Measurements from ENCODE around the gene TRDMT1.

The TRDMT1 gene, protein sequence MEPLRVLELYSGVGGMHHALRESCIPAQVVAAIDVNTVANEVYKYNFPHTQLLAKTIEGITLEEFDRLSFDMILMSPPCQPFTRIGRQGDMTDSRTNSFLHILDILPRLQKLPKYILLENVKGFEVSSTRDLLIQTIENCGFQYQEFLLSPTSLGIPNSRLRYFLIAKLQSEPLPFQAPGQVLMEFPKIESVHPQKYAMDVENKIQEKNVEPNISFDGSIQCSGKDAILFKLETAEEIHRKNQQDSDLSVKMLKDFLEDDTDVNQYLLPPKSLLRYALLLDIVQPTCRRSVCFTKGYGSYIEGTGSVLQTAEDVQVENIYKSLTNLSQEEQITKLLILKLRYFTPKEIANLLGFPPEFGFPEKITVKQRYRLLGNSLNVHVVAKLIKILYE

DNA sequence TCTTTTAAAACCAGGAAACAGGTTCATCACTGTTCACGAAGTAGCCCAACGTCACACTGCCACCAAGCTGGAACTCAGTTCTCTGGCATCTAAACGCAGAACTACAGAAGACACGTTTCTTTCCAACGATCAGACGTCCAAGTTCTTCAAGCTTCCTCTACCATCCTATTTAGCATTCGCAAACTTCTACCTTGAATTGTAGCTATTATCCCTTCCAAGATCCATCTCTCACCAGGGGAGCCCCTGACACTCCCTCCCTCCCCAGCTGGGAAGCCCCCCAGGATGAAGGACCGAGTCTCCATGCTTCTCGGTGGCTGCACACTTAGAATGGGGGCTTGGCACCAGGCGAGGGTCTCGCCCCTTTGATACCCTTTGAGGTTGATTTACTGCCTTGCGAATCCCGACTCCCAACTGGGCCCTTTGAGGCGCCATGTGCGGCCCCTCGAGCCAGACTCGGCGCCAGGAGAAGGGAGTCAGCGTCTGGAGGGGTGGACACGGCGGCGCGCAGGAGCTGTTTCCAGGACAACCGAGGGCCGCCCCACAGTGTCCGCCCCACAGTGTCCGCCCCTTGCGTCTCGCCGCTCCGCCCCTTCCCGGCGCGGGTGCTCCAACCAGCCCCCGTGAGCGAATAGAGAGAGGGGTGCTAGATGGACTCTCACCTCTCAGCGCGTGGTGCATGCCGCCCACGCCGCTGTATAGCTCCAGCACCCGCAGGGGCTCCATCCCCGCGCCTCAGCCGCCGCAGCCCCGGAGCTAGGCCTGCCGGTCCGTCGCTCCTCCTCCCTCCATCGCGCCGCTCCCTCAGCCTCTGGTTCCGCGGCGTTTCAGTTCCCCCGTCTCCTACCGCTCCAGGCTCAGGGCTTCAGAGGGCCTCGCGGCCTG lies at the start of gene TRDMT1:
TRDMT1 (minus strand) TSS at position 761 of the 882 bp plus-strand sequence; CDS start at position 723, 38 bp downstream.
- peak; percentile 78 to 93 for DNase-seq (ENCODE audit: low read depth in 1 of 2, low spot score in 1 of 2)
- TF ChIP-seq JUND (IDR thresholded peaks at IDR 0.05; ENCODE audit: low read depth): no peak
- in situ Hi-C loops (cut with HindIII; ENCODE audit: low pct_unique_long_range_greater_than_20kb, low sequenced_read_pairs): no loop called here

DNA sequence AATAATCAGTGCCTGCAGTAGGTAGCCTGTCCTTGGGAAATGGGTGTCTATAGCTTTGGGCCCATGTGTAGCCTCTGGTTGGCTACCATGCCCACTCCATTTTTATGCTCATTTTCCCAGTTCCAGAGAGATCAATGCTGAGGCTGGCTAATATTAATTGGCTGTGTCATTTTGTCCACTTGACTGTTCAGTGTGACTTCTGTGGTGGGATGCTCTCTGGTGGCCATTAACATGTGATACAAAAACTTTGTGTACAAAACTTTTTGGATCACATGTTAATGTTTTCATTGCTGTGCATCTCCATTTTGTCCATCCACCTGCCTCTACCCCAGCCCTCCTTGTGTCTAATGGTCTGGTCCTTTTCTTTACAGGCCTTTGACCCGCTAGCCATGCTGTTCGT lies 49.3 kb upstream of the TRDMT1 start:
- in situ Hi-C loops (cut with HindIII; ENCODE audit: low pct_unique_long_range_greater_than_20kb, low sequenced_read_pairs): no loop called here
- DNase-seq (ENCODE audit: low read depth in 1 of 2, low spot score in 1 of 2): no peak
- no peak for TF ChIP-seq JUND (IDR thresholded peaks at IDR 0.05; ENCODE audit: low read depth)

DNA sequence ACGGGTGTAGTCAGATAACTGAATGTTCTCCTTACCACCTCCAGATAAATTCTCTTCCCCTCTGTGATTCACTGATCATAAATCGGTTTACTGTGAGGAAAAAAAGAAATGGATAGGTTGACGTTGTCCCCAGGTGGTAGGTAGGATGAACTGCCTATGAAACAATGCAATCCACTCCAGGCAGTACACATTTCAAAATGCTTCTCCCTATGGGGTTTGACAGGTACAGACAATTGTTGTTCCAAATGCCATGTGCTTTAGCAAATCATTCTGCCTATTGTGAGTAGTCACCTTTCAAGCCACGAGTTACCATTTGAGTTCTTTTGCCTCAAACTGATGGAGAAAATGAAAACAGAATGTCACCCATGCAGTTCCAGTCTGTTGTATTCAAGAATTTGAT lies 48.3 kb upstream of the TRDMT1 start:
- in situ Hi-C loops (cut with HindIII; ENCODE audit: low pct_unique_long_range_greater_than_20kb, low sequenced_read_pairs): no loop called here
- TF ChIP-seq JUND (IDR thresholded peaks at IDR 0.05; ENCODE audit: low read depth): no peak
- peak in 1 of 2 experiments; percentile 42 for DNase-seq (ENCODE audit: low read depth in 1 of 2, low spot score in 1 of 2)

DNA sequence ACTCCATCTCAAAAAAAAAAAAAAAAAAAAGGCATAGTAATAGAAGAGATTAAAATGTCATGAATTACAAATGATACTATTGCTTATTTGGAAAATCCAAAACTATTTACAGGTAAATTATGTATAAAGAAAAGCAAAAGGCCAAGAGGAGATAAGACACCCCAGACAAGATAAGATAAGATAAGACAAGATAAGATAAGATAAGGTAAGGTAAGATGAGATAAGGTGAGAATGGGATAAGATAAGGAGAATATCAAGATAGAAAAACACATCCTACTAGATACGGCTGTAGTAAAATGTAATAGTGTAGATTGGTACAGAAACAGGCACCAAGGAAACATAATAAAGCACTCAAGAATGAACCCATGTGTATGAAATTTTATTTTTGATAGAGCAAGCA lies 47.5 kb upstream of the TRDMT1 start:
- no peak for TF ChIP-seq JUND (IDR thresholded peaks at IDR 0.05; ENCODE audit: low read depth)
- DNase-seq (ENCODE audit: low read depth in 1 of 2, low spot score in 1 of 2): no peak
- in situ Hi-C loops (cut with HindIII; ENCODE audit: low pct_unique_long_range_greater_than_20kb, low sequenced_read_pairs): no loop called here

DNA sequence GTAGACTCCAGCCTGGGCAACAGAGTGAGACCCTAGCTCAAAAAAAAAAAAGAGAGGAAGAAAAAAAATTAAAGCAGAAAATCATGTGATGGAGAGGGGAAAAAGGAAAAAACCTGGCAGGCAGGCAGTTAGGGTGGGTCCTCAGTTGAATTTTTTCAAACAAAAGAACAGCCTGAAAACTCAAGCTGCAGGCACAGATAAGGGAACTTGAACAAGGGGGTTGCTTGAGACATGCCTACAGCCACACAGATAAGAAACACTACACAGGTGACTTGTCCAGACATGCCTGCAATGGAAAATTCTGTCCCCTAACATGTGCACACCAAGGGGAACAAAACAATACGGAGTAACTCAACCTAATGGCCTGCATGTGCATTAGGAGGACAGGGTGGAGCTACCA lies 45.7 kb upstream of the TRDMT1 start:
- in situ Hi-C loops (cut with HindIII; ENCODE audit: low pct_unique_long_range_greater_than_20kb, low sequenced_read_pairs): no loop called here
- no peak for DNase-seq (ENCODE audit: low read depth in 1 of 2, low spot score in 1 of 2)
- no peak for TF ChIP-seq JUND (IDR thresholded peaks at IDR 0.05; ENCODE audit: low read depth)

DNA sequence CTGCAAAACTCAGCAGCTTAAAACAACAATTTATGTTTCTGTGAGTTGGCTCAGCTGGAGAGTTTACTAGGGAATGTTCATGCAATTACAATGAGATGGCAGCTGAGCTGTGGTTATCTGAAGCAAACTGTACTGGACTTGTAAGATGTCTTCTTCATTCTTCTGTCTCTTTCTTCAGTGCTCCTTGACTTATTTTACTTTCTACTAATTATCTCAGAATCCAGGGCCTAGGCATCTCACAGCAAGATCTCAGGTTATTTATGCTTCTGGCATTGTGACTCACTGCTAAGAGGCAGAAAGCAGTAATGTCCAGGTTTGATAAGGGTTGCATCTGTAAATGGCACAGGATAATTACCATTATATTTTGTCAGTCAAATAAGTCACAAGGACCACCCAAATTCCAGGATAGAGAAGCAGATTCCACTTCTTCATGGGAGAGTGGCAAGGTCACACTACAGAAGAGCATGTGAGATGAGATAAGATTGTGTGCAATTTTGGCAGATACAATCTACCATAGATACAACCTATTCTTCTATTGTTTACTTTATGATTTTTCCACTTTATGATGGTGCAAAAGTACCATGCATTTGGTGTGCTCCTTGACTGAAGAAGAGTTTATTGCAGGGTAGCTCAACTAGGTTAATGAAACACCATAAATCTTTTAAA lies 43.4 kb upstream of the TRDMT1 start:
- TF ChIP-seq JUND (IDR thresholded peaks at IDR 0.05; ENCODE audit: low read depth): no peak
- DNase-seq (ENCODE audit: low read depth in 1 of 2, low spot score in 1 of 2): no peak
- in situ Hi-C loops (cut with HindIII; ENCODE audit: low pct_unique_long_range_greater_than_20kb, low sequenced_read_pairs): no loop called here

DNA sequence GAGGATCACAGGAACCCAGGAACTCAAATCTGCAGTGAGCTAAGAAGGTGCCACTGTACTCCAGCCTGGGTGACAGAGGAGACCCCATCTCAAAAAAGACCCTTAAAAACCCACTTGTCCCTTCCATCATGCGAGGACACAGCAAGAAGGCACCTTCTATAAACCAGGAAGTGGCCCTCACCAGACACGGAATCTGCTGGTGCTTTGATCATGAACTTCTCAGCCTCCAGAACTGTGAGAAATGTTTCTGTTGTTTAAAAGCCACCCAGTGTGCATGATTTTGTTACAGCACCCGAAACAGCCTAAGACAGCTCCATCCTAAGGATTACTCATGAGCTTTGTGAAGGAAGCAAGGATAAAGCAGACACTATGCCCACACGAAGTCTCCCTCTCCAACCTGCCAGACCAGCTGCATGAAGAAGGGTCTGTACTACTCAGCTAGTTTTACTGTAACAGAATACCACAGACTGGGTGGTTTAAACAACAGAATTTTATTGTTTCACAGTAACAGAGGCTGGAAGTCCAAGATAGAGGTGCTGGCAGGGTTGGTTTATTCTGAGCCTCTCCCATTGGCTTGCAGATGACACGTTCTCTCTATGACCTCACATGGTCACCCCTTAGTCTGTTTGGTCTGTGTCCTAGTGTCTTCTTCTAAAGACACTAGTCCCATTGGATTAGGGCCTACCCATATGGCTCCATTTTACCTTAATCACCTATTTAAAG lies 40.3 kb upstream of the TRDMT1 start:
- in situ Hi-C loops (cut with HindIII; ENCODE audit: low pct_unique_long_range_greater_than_20kb, low sequenced_read_pairs): no loop called here
- no peak for DNase-seq (ENCODE audit: low read depth in 1 of 2, low spot score in 1 of 2)
- no peak for TF ChIP-seq JUND (IDR thresholded peaks at IDR 0.05; ENCODE audit: low read depth)

DNA sequence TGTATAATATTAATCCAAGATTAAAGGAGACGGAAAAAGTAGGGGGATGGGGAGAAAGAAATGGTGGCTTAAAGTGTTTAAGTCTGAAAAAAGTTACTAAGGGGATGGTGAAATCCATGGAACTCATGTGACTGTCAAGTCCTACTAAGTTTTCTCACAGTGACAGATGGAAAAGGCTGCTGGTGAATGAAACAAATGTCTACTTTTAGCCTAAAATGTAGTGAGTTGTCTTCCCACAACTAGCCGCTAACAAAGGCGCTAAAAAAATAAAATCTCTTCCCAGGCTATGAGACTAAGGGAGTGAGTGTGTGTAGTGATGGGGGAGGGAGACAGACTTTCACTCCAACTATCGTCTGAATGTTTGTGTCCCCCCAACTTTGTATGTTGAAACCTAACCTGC lies 39.1 kb upstream of the TRDMT1 start:
- no peak for TF ChIP-seq JUND (IDR thresholded peaks at IDR 0.05; ENCODE audit: low read depth)
- no peak for DNase-seq (ENCODE audit: low read depth in 1 of 2, low spot score in 1 of 2)
- in situ Hi-C loops (cut with HindIII; ENCODE audit: low pct_unique_long_range_greater_than_20kb, low sequenced_read_pairs): no loop called here

DNA sequence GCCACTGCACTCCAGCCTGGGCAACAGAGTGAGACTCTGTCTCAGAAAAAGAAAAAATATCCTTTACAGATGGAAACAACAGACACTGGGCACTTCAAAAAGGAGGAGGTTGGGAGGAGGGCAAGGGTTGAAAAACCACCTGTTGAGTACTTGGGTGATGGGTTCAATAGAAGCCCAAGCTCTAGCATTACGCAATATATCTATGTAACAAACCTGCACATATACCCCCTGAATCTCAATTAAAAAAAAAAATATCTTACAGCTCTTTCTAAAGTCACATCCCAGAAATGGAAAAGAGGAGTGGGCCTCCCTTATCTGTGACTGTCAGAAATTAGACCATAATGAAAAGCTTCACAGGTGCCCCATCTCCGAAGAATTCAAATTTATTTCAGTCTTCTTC lies 38.6 kb upstream of the TRDMT1 start:
- no peak for DNase-seq (ENCODE audit: low read depth in 1 of 2, low spot score in 1 of 2)
- no peak for TF ChIP-seq JUND (IDR thresholded peaks at IDR 0.05; ENCODE audit: low read depth)
- in situ Hi-C loops (cut with HindIII; ENCODE audit: low pct_unique_long_range_greater_than_20kb, low sequenced_read_pairs): no loop called here

DNA sequence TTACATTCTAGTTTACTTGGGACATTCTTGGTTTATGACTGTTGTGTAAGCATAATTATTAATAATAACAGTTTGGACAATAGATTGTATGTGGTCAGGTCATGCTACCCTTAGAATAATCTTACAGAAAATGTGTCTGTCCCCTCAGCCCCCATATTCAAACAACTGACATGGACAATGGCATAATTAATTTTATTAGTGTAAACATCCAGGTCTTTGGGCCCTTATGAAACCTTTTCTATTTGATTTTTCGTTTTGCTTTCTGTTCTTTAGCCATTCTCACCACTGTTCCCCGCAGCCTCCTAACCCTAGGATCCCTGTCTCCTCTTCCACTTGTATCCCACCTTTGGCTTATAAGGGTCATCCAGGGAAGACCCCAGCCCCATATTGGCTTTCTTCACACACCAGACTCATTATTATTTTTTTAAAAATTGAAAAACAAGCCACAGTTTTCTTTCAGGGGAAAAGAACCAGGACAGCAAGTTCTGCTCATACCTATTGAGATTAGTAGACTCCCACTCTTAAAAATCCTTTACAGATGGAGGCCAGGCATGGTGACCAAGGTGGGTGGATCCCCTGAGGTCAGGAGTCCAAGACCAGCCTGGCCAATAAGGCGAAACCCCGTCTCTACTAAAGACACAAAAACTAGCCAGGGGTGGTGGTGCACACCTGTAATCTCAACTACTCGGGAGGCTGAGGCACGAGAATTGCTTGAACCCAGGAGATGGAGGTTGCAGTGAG lies 38.0 kb upstream of the TRDMT1 start:
- TF ChIP-seq JUND (IDR thresholded peaks at IDR 0.05; ENCODE audit: low read depth): no peak
- in situ Hi-C loops (cut with HindIII; ENCODE audit: low pct_unique_long_range_greater_than_20kb, low sequenced_read_pairs): no loop called here
- no peak for DNase-seq (ENCODE audit: low read depth in 1 of 2, low spot score in 1 of 2)

DNA sequence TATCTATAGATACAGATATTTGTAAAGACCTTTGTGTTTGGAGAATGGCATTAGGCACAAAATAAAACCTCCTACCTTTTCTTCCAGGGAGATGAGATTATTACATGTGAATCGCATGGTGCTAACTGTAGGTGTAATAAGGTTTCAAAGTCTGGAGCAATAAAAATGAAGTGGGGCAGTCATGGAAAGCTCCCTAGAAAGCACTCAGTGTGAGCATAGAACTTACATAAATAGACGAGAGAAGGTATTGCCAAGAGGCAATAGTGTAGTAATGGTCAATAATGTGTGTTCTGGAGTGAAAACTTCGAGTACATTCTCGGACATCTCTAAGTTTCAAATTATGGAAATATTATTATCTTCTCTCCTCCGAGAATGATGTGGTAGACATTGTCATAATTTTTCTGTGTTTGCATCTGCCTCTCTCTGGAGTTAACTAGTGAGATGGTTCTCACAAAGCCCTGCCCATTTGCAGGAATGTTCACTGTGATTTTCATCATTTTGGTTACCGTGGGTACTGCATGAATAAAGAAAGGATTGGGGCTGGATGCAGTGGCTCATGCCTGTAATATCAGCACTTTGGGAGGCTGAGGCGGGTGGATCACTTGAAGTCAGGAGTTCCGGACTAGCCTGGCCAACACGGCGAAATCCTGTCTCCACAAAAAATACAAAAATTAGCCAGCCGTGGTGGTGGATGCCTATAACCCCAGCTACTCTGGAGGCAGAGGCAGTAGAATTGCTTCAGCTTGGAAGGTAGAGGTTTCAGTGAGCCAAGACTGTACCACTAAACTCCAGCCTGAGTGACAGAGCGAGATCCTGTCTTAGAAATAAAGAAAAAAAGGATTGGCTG lies 37.2 kb upstream of the TRDMT1 start:
- TF ChIP-seq JUND (IDR thresholded peaks at IDR 0.05; ENCODE audit: low read depth): no peak
- DNase-seq (ENCODE audit: low read depth in 1 of 2, low spot score in 1 of 2): no peak
- in situ Hi-C loops (cut with HindIII; ENCODE audit: low pct_unique_long_range_greater_than_20kb, low sequenced_read_pairs): no loop called here

All from T47D (cell line).